CMK (cell line): ENCODE data around the gene PGM2.

Experiments used
- DNase-seq: peaks from one replicate; pipeline ENCODE4 v3.0.0-alpha.2; 2010; ENCODE audit warnings: low read depth

The PGM2 gene

DNA sequence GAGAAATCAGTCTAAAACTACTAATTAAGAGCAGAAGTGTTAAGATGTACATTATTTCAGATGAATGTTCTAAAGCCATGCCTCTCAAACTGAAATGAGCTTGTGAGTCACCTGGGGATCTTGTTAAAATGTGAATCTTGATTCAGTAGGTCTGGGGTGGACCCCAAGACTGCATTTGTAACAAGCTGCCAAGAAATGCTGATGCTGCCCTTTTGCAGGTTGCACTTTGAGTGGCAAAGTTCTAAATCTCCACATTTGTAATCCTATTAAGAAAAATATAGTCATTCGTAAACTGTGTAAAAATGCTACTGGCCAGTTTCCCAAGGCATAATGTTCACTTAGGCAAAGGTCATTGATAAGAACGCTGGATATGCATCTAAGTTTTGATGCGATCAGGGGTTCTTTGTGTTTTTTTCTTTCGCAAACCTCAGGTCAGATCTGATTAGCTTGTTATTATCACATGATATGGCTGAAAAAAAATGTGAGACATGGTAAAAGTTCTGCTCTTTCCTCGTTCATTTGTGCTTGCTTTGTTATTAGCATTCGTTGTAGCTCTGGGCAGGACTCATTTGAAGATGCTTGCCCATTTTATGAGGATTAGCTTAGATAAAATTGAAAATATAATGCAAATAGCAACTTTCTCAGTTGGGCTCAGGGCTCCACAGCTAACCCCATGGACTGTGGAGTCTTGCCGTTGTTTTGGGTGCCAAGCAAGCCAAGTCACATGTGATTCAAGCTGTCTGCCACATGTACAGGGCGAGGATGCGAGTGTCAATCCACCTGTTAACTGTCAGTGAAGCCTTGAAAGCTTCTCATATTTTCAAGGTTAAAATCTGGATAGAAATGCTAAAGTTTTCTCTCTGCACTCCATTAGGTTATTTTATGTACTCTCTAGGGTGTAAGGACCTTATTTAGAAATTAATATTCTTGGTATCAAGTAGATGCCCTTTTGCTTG lies 76.5 kb downstream of the PGM2 start:
- DNase-seq = no peak

DNA sequence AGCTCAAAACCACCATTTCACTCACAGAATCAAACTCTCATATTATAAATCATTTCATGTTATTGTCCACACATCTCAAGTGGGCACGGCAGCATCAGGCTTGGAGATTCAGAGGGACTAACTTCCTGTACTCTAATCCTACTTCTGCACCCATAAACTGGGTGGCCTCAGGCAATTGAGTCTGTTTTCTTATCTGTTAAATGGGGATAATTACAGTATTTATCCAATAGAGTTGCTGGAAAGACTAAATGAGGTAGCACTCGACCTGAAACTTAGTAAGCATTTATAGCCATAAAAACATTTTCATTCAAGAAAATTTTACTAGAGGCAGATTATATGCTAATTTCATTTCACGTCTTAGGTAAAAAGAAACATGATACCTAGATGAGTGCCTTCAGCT lies 77.4 kb downstream of the PGM2 start:
- no peak for DNase-seq

DNA sequence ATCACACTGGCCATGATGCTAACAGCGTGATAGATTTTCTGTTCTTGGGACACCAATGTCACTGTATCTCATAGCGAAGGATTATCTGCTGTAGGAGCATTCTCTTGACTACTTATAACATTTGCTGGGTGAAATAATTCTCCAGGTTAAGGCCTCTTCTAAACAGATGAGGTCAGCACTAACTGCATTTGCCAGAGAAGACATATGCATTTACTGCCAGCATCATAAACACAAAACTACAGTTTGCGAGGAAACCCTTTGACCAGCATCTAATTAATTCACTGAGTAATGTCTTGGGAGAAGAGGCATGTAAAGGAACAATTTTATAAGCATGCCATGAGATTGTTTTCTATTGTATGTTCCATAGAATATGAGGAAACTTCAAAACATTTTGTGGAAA lies 78.3 kb downstream of the PGM2 start:
- DNase-seq = no peak

DNA sequence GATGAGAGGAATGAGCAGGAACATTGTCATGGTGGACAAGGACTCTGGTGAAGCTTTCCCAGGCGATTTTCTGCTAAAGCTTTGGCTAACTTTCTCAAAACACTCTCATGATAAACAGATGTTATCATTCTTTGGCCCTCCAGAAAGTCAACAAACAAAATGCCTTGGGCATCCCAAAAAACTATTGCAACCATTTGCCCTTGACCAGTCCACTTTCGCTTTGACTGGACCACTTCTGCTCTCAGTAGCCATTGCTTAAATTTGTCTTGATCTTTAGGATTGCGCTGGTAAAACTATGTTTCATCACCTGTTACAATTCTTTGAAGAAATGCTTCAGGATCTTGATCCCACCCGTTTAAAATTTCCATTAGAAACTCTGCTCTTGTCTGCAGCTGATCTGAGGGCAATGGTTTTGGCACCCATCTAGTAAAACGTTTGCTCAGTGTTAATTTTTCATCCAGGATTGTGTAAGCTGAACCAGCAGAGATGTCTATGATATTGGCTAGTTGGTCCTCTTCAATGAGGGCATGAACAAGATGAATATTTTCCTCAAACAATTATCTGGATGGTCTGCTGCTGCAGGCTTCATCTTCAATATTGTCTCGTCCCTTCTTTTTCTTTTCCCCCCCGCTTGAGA lies 79.2 kb downstream of the PGM2 start:
- DNase-seq = no peak

DNA sequence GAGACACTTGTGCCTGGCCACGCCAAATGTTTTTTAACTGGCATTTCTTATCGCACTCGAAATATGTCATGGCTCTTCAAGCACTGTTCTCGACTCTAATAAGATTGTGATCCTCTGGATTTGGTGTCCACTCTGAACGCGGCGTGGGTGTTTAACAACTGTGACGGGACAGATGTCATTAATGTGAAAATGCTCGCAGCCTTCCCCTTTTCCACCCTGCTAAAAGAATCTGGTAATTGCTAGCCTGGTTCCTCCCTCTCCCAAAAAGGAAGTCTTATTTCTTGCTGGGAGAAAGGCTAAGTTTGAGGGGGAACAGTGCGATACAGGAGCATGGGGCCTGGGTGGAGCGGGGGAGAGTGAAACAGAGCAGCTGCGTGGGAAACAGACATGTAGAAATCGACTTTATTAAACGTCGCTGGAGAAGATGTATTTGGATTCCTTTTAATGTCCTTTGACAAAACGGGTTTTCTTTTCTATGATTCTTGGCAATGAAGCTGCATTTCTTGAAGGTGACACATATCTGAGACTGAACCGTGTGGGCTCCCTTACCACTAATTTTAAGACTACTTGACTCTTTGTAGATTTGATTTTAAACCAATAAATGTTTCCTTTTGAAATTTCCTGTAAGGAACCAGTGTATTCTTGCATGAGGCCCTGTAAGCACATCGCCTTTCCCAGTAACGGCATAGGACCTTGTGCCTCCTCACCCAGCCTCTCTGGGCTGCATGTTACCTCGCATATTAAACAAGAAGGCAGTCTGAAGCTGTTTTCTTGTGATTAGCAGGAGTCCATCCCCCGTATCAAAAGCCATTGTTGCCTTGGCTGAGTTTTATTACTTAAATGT lies 82.2 kb downstream of the PGM2 start:
- no peak for DNase-seq

DNA sequence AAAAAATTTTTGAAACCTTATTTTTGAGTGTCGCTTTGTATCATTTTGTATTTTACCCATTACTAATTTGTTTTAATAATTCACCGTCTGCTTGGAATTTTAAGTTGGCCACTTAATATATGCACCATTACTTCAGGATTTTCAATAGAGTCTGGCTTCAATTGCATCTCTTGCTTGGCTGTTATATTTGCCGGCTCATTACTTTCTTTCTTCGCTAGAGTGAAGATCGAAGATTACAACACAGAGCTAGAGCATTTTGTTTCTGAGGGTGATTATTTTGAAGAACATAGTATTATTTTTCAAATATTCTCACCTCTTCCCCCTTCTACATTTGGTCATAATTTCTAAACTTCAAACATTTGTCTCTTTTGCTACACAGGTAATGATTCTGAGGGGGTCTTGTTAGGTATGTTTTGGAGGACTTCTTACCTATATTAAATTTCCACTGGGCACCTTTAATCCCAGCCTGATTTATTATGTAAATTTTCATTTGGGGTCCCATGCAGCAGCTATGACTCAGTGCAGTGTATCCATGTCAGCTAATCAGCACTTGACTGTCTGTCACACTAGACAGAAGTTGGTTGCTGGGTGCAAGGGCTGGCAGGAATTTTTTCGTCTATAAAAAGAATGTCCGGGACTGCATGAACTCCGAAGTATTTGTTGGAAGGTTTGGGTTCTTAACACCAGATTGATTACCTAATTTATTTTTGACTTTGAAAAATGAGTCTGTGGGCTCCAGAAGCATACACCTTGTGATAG lies 83.0 kb downstream of the PGM2 start:
- no peak for DNase-seq

DNA sequence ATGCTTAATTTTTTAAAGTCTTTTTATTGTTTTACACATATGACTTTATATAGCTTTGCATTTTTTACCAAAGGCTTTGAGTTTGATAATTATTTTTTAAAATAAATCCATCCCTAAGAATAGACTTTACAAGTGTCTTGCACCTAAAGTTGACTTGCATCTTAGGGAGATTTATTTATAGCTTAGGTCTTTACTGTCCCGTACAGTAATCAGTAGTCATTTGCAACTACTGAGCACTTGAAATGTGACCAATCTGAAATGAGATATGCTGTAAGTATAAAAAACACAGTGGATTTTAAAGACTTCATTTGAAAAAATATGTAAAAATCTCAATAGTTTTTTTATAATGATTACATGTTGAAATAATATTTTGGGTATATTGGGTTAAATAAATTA lies 83.6 kb downstream of the PGM2 start:
- no peak for DNase-seq
